MG63 (cell line): ENCODE measurements around the gene ABHD1. TPM values are rescaled to one million over a fixed set of nuclear protein-coding genes. Genes with fewer than 3 reads are reported as not detected.
"Not testable (repeated sequence)": the region's sequence is repeated elsewhere in the genome, so short reads cannot be mapped to it uniquely, and the experiment has no call there.

Source experiments
- DNase-seq: peaks from one replicate; pipeline ENCODE4 v3.0.0-alpha.2; 2020
- H3K27me3 ChIP-seq: fragments of 250-450 bp; sonication (Bioruptor Pico); 2 replicates; pipeline ENCODE4 v1.5.1; 2020; ENCODE audit warnings: mild to moderate bottlenecking, moderate library complexity
- H3K36me3 ChIP-seq: fragments of 250-450 bp; sonication (Bioruptor Pico); 2 replicates; pipeline ENCODE4 v1.5.1; 2020; ENCODE audit warnings: mild to moderate bottlenecking, moderate library complexity
- H3K4me3 ChIP-seq: fragments of 250-450 bp; sonication (Bioruptor Pico); 2 replicates; pipeline ENCODE4 v1.5.1; 2020; ENCODE audit warnings: mild to moderate bottlenecking, moderate library complexity
- H3K9me3 ChIP-seq: fragments of 250-450 bp; sonication (Bioruptor Pico); 2 replicates; pipeline ENCODE4 v1.5.1; 2020; ENCODE audit warnings: mild to moderate bottlenecking, moderate library complexity
- total RNA-seq: library from RNA; depleted of rRNA; stranded (reverse); fragments of >200 nt; shearing (Covaris generic); gene quantifications from 2 replicates; pipeline ENCODE4 v1.2.3, GENCODE V29; 2014; ENCODE audit warnings: low replicate concordance; rRNA removed

The ABHD1 gene
- total RNA-seq, 1 experiment from 2014 or later = not detected

- DNase-seq = no peak
- Histone ChIP-seq H3K9me3 (no peaks in the 10 kb centered on the region), H3K4me3 (no peak overlapping the region), H3K36me3 (no peaks in the 10 kb centered on the region), H3K27me3 (no peaks in the 10 kb centered on the region)
These were observed 47.8 kb downstream of the ABHD1 start for GRCh38 chr2:27171351-27171848.

- Histone ChIP-seq H3K9me3 (no peaks in the 10 kb centered on the region), H3K4me3 (no peak overlapping the region), H3K27me3 (no peaks in the 10 kb centered on the region), H3K36me3 (no peaks in the 10 kb centered on the region)
- DNase-seq = no peak
These were observed 51.0 kb downstream of the ABHD1 start for GRCh38 chr2:27174638-27175037.

- Histone ChIP-seq H3K4me3 (no peak overlapping the region), H3K27me3 (no peaks in the 10 kb centered on the region), H3K9me3 (no peaks in the 10 kb centered on the region), H3K36me3 (no peaks in the 10 kb centered on the region)
- DNase-seq = no peak
These were observed 51.7 kb downstream of the ABHD1 start for GRCh38 chr2:27175330-27175729.

GRCh38 chr2:27175781-27176180 lies 52.2 kb downstream of the ABHD1 start:
- not testable (repeated sequence) for H3K36me3 ChIP-seq, H3K4me3 ChIP-seq, H3K27me3 ChIP-seq, H3K9me3 ChIP-seq, DNase-seq

- Histone ChIP-seq H3K36me3 (no peaks in the 10 kb centered on the region), H3K9me3 (no peaks in the 10 kb centered on the region), H3K27me3 (no peaks in the 10 kb centered on the region), H3K4me3 (no peak overlapping the region)
- DNase-seq = no peak
These were observed 54.1 kb downstream of the ABHD1 start for GRCh38 chr2:27177441-27178351.

- no peak for DNase-seq
These were observed 54.9 kb downstream of the ABHD1 start for GRCh38 chr2:27178469-27178868.

GRCh38 chr2:27179344-27180000 lies 55.9 kb downstream of the ABHD1 start:
- Histone ChIP-seq H3K9me3 (peaks cover 3% of the 10 kb centered on the region), H3K36me3 (no peaks in the 10 kb centered on the region), H3K4me3 (no peak overlapping the region), H3K27me3 (no peaks in the 10 kb centered on the region)
- no peak for DNase-seq

More at GRCh38 chr2:27178469-27178868, 54.9 kb downstream of the ABHD1 start:
- no peak overlapping the region for H3K4me3 ChIP-seq
- H3K9me3 ChIP-seq = no peaks in the 10 kb centered on the region; the same call in 1 of the 2 replicates
- no peaks in the 10 kb centered on the region for H3K27me3 ChIP-seq
- H3K36me3 ChIP-seq = no peaks in the 10 kb centered on the region

Other genes starting within 250 kb of the ABHD1 start
- gene MAPRE3, start 153.2 kb upstream of the ABHD1 start, total RNA-seq = 4.8 and 7.9 TPM in 2 replicates
- gene TMEM214, start 90.8 kb upstream of the ABHD1 start, total RNA-seq = 35.7 and 47.2 TPM in 2 replicates
- 19.0 and 26.0 TPM in 2 replicates for gene AGBL5, start 72.1 kb upstream of the ABHD1 start, total RNA-seq
- 260 and 483 TPM in 2 replicates for gene OST4, start 52.2 kb upstream of the ABHD1 start, total RNA-seq
- gene EMILIN1, start 45.2 kb upstream of the ABHD1 start, total RNA-seq = 91.6 and 144 TPM in 2 replicates
- 1.8 and 5.0 TPM in 2 replicates for gene KHK, start 37.0 kb upstream of the ABHD1 start, total RNA-seq
- 21.6 and 29.1 TPM in 2 replicates for gene CGREF1, start 4.7 kb upstream of the ABHD1 start, total RNA-seq
- gene PREB, start 10.8 kb downstream of the ABHD1 start, total RNA-seq = 60.5 and 84.3 TPM in 2 replicates
- gene PRR30, start 15.6 kb downstream of the ABHD1 start, total RNA-seq = not detected in 2 replicates
- not detected in 2 replicates for gene TCF23, start 25.2 kb downstream of the ABHD1 start, total RNA-seq
- 186 and 199 TPM in 2 replicates for gene ATRAID, start 88.2 kb downstream of the ABHD1 start, total RNA-seq
- gene SLC5A6, start 88.5 kb downstream of the ABHD1 start, total RNA-seq = 6.2 and 15.1 TPM in 2 replicates
- gene CAD, start 93.6 kb downstream of the ABHD1 start, total RNA-seq = 18.7 and 38.9 TPM in 2 replicates
- not detected in 2 replicates for gene SLC30A3, start 139.2 kb downstream of the ABHD1 start, total RNA-seq
- gene DNAJC5G, start 151.6 kb downstream of the ABHD1 start, total RNA-seq = not detected in 2 replicates
- 2.1 TPM in 1 of 2 replicates, not detected in the other for gene TRIM54, start 158.6 kb downstream of the ABHD1 start, total RNA-seq
- 1.3 TPM in 1 of 2 replicates, not detected in the other for gene UCN, start 184.6 kb downstream of the ABHD1 start, total RNA-seq
- gene MPV17, start 199.3 kb downstream of the ABHD1 start, total RNA-seq = 66.5 and 72.4 TPM in 2 replicates
- gene GTF3C2, start 232.9 kb downstream of the ABHD1 start, total RNA-seq = 53.5 and 56.5 TPM in 2 replicates
- 33.6 and 48.0 TPM in 2 replicates for gene EIF2B4, start 246.5 kb downstream of the ABHD1 start, total RNA-seq
- 195 and 280 TPM in 2 replicates for gene SNX17, start 246.8 kb downstream of the ABHD1 start, total RNA-seq